HCT116 (cell line): ENCODE results near the gene VAV2. TPM values are rescaled to one million over a fixed set of nuclear protein-coding genes. Genes with fewer than 3 reads are reported as not detected.

Experiments
- ATAC-seq: fragments of 200-7000 bp; cut with Tn5 transposase; 2 replicates; pipeline ENCODE4 v1.9.1; 2020; ENCODE audit warnings: mild to moderate bottlenecking, moderate library complexity
- BruUV-seq: library from RNA; stranded (reverse); fragments of 400-500 nt; replicated peaks from 2 replicates; lab custom pipeline; 2021; lab: Mats Ljungman, UMichigan
- CTCF ChIA-PET: fragments of 300-600 bp; sonication (Branson Sonifier 250); formaldehyde crosslinking; loops from one replicate; lab custom pipeline; 2021; ENCODE audit warnings: antibody characterized with exemption; lab: Charles Lee
- POLR2A ChIA-PET: fragments of 300-600, 350-600 bp; sonication (Branson Sonifier 250); formaldehyde crosslinking; loops from one replicate; lab custom pipeline; 2021; ENCODE audit warnings: antibody characterized with exemption; lab: Charles Lee
- RAD21 ChIA-PET, 2 experiments: fragments of 300-600 bp; sonication (Branson Sonifier 250); formaldehyde crosslinking; loops; one replicate each; lab custom pipeline; 2023; ENCODE audit warnings: low total read pairs in 2 of 2; ENCODE audit not compliant: uncharacterized antibody in 2 of 2, unreplicated experiment in 2 of 2, low non-redundant PET in 1 of 2; lab: Charles Lee
- DNase-seq: peaks from one replicate; pipeline ENCODE4 v3.0.0-alpha.2; 2010; ENCODE audit warnings: low read depth, low spot score
- H2AFZ ChIP-seq: fragments of 200-600 bp; shearing (Covaris generic), sonication (generic); 2 replicates; pipeline ENCODE4 v1.6.1; 2017; ENCODE audit warnings: low read depth, mixed run types, mixed read lengths, antibody characterized with exemption, low read length; ENCODE audit not compliant: poor library complexity, severe bottlenecking
- H3K27ac ChIP-seq: 2 replicates; pipeline ENCODE4 v1.5.1; 2012; ENCODE audit warnings: low read depth, low read length
- H3K27me3 ChIP-seq: fragments of 200-600 bp; sonication (generic); 2 replicates; pipeline ENCODE4 v1.6.1; 2016; ENCODE audit warnings: mixed run types, low read length, mixed read lengths; ENCODE audit not compliant: insufficient read depth
- H3K36me3 ChIP-seq, 2 experiments: fragments of 200-500 bp in 1 of 2; fragments of 200-600 bp in 1 of 2; sonication (Bioruptor generic) in 1 of 2; sonication (generic) in 1 of 2; 2 replicates each; pipeline versions ENCODE4 v1.5.1 to v1.6.1; 2014 to 2016; ENCODE audit warnings: low read length in 2 of 2, inconsistent platforms in 1 of 2, mixed read lengths in 1 of 2, mixed run types in 1 of 2; ENCODE audit not compliant: insufficient read depth in 2 of 2, control insufficient read depth in 1 of 2
- H3K4me1 ChIP-seq, 2 experiments: fragments of 200-600 bp in 1 of 2; sonication (generic) in 1 of 2; 2 replicates each; pipeline versions ENCODE4 v1.5.1 to v1.6.1; 2012 to 2017; ENCODE audit warnings: low read length in 2 of 2, inconsistent platforms in 1 of 2, mild to moderate bottlenecking in 1 of 2, mixed read lengths in 1 of 2, mixed run types in 1 of 2, moderate library complexity in 1 of 2; ENCODE audit not compliant: insufficient read depth in 2 of 2, control insufficient read depth in 1 of 2
- H3K4me2 ChIP-seq: fragments of 200-600 bp; sonication (generic); 2 replicates; pipeline ENCODE4 v1.6.1; 2017; ENCODE audit warnings: mixed run types, low read length, mixed read lengths
- H3K4me3 ChIP-seq, 2 experiments: fragments of 200-600 bp in 1 of 2; sonication (generic) in 1 of 2; replicated peaks in 1 of 2; 2 replicates each; pipeline ENCODE4 v1.5.1; 2011 to 2016; ENCODE audit warnings: low read length in 2 of 2, control low read depth in 1 of 2, low read depth in 1 of 2, mild to moderate bottlenecking in 1 of 2, mixed read lengths in 1 of 2, mixed run types in 1 of 2
- H3K79me2 ChIP-seq: fragments of 200-600 bp; sonication (generic); 2 replicates; pipeline ENCODE4 v1.6.1; 2017; ENCODE audit warnings: mild to moderate bottlenecking, mixed run types, low read length, moderate library complexity, mixed read lengths; ENCODE audit not compliant: insufficient read depth
- H3K9ac ChIP-seq: fragments of 200-600 bp; sonication (generic); 2 replicates; pipeline ENCODE4 v1.6.1; 2016; ENCODE audit warnings: low read length, mixed read lengths
- H3K9me2 ChIP-seq: fragments of 200-600 bp; sonication (generic), shearing (Covaris generic); 2 replicates; pipeline ENCODE4 v1.6.1; 2017; ENCODE audit warnings: mixed run types, mild to moderate bottlenecking, moderate library complexity; ENCODE audit not compliant: insufficient read depth
- H3K9me3 ChIP-seq, 2 experiments: fragments of 200-500 bp in 1 of 2; fragments of 200-600 bp in 1 of 2; sonication (Bioruptor generic) in 1 of 2; sonication (generic) in 1 of 2; 2 replicates each; pipeline ENCODE4 v1.6.1; 2014 to 2017; ENCODE audit warnings: low read length in 2 of 2, mixed read lengths in 2 of 2, inconsistent platforms in 1 of 2, low read depth in 1 of 2, mild to moderate bottlenecking in 1 of 2, mixed run types in 1 of 2, moderate library complexity in 1 of 2; ENCODE audit not compliant: control insufficient read depth in 1 of 2, insufficient read depth in 1 of 2
- H4K20me1 ChIP-seq: fragments of 200-600 bp; sonication (generic), shearing (Covaris generic); 2 replicates; pipeline ENCODE4 v1.6.1; 2017; ENCODE audit warnings: mixed run types, mild to moderate bottlenecking, moderate library complexity; ENCODE audit not compliant: insufficient read depth
- EZH2phosphoT487 ChIP-seq: fragments of 200-600 bp; IDR thresholded peaks from 2 replicates; pipeline ENCODE4 v1.6.1; 2018; ENCODE audit warnings: antibody characterized with exemption, borderline replicate concordance
- POLR2A ChIP-seq: IDR thresholded peaks from 2 replicates; pipeline ENCODE4 v1.7.0; 2011; ENCODE audit warnings: borderline replicate concordance; ENCODE audit not compliant: insufficient read depth, insufficient read length; ENCODE audit errors: extremely low read depth
- RAD21 ChIP-seq: IDR thresholded peaks from 2 replicates; pipeline ENCODE4 v1.6.1; 2012; ENCODE audit warnings: low read depth, mild to moderate bottlenecking
- SP1 ChIP-seq: IDR thresholded peaks from 2 replicates; pipeline ENCODE4 v1.6.1; 2012; ENCODE audit warnings: low read depth
- SRF ChIP-seq: IDR thresholded peaks from 2 replicates; pipeline ENCODE4 v1.6.1; 2012; ENCODE audit warnings: low read depth
- YY1 ChIP-seq: IDR thresholded peaks from 2 replicates; pipeline ENCODE4 v1.6.1; 2011; ENCODE audit warnings: low read length, low read depth, moderate library complexity, mild to moderate bottlenecking; ENCODE audit not compliant: insufficient replicate concordance; ENCODE audit errors: extremely low read depth
- ZFX ChIP-seq: fragments of 450-650 bp; IDR thresholded peaks from 2 replicates; pipeline ENCODE4 v1.6.1; 2017
- intact Hi-C: fragments of 100-400 bp; cut with micrococcal nuclease; formaldehyde crosslinking; loops from 2 replicates; pipeline ENCODE4 v1.10.0; 2022
- total RNA-seq: library from RNA; stranded (reverse); gene quantifications from one replicate; pipeline ENCODE4 v1.2.1, GENCODE V29; 2021; ENCODE audit not compliant: unreplicated experiment
- TF ChIP-seq, protein P1 (sequence below), 3 experiments: fragments of 200-600 bp in 1 of 3; sonication (generic) in 1 of 3; IDR thresholded peaks in 2 of 3; conservative IDR thresholded peaks in 1 of 3; 2 replicates each; pipeline ENCODE4 v1.5.1; 2012 to 2017; ENCODE audit warnings: low read depth in 2 of 3, low read length in 2 of 3, antibody characterized with exemption in 1 of 3, borderline replicate concordance in 1 of 3, control low read depth in 1 of 3, mild to moderate bottlenecking in 1 of 3, mixed read lengths in 1 of 3, mixed run types in 1 of 3, moderate library complexity in 1 of 3; ENCODE audit not compliant: insufficient read depth in 1 of 3
- TF ChIP-seq, protein P2 (sequence below): IDR thresholded peaks from 2 replicates; pipeline ENCODE4 v1.6.1; 2011; ENCODE audit warnings: mild to moderate bottlenecking, low read length, moderate library complexity; ENCODE audit not compliant: insufficient replicate concordance; ENCODE audit errors: extremely low read depth

The VAV2 gene
- total RNA-seq, 1 experiment from 2014 or later = 33.2 TPM

DNA sequence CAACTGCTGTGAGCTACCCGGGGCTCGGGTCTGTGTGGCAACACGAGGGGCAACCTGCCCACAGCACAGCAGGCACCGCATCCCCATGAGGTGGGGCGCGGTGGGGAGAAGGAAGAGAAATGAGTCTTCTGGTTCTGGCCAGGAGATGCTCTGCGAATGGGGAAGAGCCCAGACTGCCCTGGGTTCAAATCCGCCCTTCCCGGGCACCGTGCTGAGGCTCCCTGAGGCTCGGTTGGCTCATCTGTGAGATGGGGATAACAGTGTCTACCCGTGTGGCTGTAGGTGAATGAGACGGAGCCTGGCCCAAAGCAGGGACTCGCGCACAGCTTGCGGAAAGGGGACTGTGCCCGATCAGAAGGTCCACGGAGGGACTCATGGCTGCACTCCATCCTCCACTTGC lies 123.9 kb downstream of the VAV2 start:
- Histone ChIP-seq H3K9me3 (no peaks in the 10 kb centered on the region), H4K20me1 (no peaks in the 10 kb centered on the region), H3K4me2 (no peak overlapping the region), H3K79me2 (peaks cover 44% of the 10 kb centered on the region; the same call in 1 of the 2 replicates), H3K4me3 (no peak overlapping the region), H3K9ac (no peak overlapping the region), H2AFZ (no peak overlapping the region), H3K9me2 (no peaks in the 10 kb centered on the region), H3K27ac (no peak overlapping the region), H3K4me1 (peaks cover 6 to 11% of the 10 kb centered on the region in 2 experiments), H3K36me3 (no peaks in the 10 kb centered on the region), H3K27me3 (no peaks in the 10 kb centered on the region)
- ATAC-seq = no peak
- ChIA-PET POLR2A (no interaction called here), RAD21 (no interaction called here), CTCF (no interaction called here)
- intact Hi-C loops = no loop called here
- no peak for TF ChIP-seq RAD21
- TF ChIP-seq, protein P1, sequence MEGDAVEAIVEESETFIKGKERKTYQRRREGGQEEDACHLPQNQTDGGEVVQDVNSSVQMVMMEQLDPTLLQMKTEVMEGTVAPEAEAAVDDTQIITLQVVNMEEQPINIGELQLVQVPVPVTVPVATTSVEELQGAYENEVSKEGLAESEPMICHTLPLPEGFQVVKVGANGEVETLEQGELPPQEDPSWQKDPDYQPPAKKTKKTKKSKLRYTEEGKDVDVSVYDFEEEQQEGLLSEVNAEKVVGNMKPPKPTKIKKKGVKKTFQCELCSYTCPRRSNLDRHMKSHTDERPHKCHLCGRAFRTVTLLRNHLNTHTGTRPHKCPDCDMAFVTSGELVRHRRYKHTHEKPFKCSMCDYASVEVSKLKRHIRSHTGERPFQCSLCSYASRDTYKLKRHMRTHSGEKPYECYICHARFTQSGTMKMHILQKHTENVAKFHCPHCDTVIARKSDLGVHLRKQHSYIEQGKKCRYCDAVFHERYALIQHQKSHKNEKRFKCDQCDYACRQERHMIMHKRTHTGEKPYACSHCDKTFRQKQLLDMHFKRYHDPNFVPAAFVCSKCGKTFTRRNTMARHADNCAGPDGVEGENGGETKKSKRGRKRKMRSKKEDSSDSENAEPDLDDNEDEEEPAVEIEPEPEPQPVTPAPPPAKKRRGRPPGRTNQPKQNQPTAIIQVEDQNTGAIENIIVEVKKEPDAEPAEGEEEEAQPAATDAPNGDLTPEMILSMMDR (IDR thresholded peaks at IDR 0.05 in 2 of 3, conservative IDR thresholded peaks at IDR 0.05 in 1 of 3; ENCODE audit: borderline replicate concordance in 1 of 3, insufficient read depth in 1 of 3, low read depth in 2 of 3, low read length in 2 of 3) = no peak
- TF ChIP-seq SRF = no peak
- no TSS peak for BruUV-seq
- no peak for DNase-seq

DNA sequence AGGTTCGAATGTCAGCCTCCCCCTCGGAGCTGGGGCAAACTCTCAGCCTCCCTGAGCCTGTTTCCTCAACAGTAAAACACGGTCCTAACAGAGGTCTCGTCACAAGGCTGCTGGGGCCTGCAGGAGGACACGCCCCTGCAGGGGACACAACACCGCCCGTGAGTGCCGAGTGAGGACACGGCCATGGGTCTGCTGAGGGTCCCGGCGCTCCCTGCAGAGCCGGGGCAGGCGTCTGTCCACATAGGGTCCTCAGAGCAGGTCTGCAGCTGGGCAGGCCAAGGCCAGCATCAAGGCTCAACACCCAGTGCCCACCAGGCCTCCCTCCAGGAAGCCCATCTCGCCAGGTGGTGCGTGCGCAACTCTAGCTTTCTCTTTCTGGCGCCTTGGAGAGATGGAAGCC lies 125.2 kb downstream of the VAV2 start:
- DNase-seq (no peak), ATAC-seq (no peak)
- no peaks in the 10 kb centered on the region for H3K9me2 ChIP-seq
- no peaks in the 10 kb centered on the region for H3K27me3 ChIP-seq
- H3K9ac ChIP-seq = no peak overlapping the region
- TF ChIP-seq EZH2phosphoT487 = no peak
- TF ChIP-seq YY1 = no peak
- TF ChIP-seq SRF = no peak
- TF ChIP-seq ZFX = no peak
- TF ChIP-seq, protein P2, sequence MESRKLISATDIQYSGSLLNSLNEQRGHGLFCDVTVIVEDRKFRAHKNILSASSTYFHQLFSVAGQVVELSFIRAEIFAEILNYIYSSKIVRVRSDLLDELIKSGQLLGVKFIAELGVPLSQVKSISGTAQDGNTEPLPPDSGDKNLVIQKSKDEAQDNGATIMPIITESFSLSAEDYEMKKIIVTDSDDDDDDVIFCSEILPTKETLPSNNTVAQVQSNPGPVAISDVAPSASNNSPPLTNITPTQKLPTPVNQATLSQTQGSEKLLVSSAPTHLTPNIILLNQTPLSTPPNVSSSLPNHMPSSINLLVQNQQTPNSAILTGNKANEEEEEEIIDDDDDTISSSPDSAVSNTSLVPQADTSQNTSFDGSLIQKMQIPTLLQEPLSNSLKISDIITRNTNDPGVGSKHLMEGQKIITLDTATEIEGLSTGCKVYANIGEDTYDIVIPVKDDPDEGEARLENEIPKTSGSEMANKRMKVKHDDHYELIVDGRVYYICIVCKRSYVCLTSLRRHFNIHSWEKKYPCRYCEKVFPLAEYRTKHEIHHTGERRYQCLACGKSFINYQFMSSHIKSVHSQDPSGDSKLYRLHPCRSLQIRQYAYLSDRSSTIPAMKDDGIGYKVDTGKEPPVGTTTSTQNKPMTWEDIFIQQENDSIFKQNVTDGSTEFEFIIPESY = no peak
- TF ChIP-seq POLR2A = no peak
- no peak for TF ChIP-seq SP1
- ChIA-PET RAD21 (no interaction called here), POLR2A (no interaction called here), CTCF (no interaction called here)
- no peak overlapping the region for H3K4me2 ChIP-seq
- no TSS peak for BruUV-seq
- H3K79me2 ChIP-seq = peaks cover 36% of the 10 kb centered on the region; the same call in 1 of the 2 replicates
- intact Hi-C loops = no loop called here
- no peaks in the 10 kb centered on the region for H3K36me3 ChIP-seq
- no peaks in the 10 kb centered on the region for H3K9me3 ChIP-seq
- no peak overlapping the region for H3K4me3 ChIP-seq
- no peak overlapping the region for H3K27ac ChIP-seq
- no peak overlapping the region for H2AFZ ChIP-seq
- no peaks in the 10 kb centered on the region for H4K20me1 ChIP-seq
- 0 out of 4 replicates have a peak, but pooled peaks cover 0 to under 1% of the 10 kb centered on the region in 2 experiments for H3K4me1 ChIP-seq
